Measurements from ENCODE around the gene OTOF.

OTOF gene
- 0.70 to 2.4 reads per million in 2 donors for total RNA-seq

DNA sequence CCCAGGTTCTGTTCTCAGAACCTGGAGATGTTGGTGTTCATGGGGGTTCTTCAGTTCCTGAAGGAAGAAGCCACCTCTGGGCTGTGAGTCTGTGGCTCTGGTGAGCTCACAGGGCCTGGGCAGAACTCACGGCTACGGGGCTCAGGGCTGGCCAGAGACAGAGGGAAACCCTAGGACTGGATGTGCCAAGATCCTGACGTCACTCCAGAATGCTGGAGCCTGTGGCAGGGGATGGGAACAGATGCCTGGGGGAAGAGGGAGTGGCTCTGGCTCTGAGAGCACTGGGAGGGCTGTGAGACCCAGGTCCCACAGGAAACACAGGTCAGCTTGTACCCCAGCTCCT lies at the start of gene OTOF:
OTOF (minus strand) TSS at position 214 of the 343 bp plus-strand sequence.
- DNase-seq = no peak

DNA sequence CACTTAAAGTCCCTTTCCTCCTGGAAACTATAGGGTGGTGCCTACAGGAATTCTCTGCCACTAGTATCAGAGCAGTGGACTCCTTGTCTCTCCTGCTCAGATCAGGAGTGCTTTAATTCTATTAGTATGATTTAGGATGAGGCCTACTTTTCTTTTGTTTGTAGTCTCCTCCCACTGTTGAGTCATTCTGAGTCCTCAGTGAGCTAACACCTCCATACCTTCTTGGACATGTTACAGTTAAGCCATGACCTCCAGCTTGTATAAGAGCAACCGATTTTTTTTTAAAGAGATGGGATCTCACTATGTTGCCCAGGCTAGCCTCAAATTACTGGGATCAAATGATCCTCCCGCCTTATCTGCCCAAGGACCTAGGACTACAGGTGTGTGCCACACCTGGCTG lies 48.7 kb upstream of the OTOF start:
- no peak for DNase-seq

DNA sequence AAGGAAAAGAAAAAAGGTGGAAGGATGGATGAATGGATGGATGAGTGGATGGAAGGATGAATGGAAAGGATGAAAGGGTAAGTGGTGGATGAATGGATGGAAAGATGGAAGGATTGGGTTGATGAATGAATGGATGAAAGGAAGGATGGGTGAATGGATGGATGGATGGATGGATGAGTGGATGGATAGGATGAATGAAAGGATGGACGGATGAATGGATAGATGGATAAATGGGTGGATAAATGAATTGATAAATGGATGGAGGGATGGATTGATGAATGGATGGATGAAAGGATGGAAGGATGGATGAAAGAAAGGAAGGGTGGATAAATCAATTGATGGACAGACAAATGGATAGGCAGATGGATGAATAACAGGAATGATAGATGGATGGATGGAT lies 48.2 kb upstream of the OTOF start:
- no peak for DNase-seq

- DNase-seq = no peak
These were observed 45.8 kb upstream of the OTOF start for GRCh38 chr2:26523750-26524149.

GRCh38 chr2:26522751-26523171 lies 44.8 kb upstream of the OTOF start:
- no peak for DNase-seq

- no peak for DNase-seq
These were observed 44.4 kb upstream of the OTOF start for GRCh38 chr2:26522325-26522724.

GRCh38 chr2:26521913-26522180 lies 43.9 kb upstream of the OTOF start:
- no peak for DNase-seq

DNA sequence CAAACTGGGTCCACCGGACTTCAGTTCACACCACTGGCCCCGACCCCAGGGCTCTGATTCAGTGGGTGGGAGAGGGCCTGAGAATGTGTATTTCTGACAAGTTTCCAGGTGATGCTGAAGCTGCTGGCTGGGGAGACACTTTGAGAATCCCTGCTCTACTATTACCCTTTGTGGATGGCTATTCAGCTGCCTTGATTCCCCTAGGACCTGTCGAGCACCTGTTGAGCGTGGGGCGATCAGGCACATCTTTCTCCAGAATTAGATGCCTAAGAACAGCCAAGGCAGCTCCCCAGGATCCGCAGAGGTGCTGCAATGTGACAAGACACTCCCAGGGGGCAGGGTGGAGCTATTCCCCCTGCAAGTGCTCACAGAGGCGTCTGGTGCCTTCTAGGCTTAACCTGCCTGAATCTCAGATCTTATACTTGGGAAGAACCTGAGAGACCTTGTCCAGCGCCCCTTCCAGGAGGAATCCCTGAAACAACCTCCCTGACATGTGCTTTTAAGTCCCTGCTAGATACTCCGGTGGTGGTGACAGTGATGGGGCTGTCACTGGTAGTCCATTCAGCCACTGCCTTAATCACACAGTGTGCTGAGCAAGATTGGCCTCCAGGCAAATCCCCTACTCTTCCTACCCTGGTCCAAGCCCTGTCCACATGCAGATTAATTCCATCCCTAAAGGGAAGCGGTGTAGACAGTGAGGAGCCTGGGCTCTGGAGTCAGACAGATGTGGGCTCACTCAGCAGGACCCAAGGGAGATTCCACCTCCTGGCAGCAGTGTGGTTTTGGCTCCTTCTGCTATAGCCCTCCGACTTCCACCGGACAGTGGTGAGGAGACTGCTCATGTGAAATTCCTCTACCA lies 43.4 kb upstream of the OTOF start:
- no peak for DNase-seq

GRCh38 chr2:26520148-26520449 lies 42.2 kb upstream of the OTOF start:
- DNase-seq = no peak

- no peak for DNase-seq
These were observed 41.6 kb upstream of the OTOF start for GRCh38 chr2:26519396-26520147.

DNA sequence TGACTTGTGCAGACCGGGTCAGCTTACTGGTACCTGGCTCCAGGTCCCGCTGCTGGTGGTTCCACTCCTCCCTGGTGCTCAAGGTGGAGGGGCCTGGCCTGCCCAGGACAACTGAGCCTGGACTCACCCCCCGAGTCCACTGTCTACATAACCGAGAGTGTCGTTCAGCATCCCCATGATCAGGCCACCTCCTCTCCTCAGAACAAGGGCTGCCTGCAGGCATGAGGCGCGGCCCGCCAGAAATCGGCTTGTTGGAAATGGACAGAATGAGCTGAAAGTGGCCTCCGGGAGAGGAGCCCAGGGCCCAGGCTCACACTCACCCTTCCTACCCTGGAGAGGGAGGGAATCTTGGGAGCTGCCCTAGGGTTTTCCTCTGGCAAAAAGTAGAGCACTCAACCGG lies 38.9 kb upstream of the OTOF start:
- DNase-seq = no peak

- DNase-seq = no peak
These were observed 38.3 kb upstream of the OTOF start for GRCh38 chr2:26516246-26516645.

DNA sequence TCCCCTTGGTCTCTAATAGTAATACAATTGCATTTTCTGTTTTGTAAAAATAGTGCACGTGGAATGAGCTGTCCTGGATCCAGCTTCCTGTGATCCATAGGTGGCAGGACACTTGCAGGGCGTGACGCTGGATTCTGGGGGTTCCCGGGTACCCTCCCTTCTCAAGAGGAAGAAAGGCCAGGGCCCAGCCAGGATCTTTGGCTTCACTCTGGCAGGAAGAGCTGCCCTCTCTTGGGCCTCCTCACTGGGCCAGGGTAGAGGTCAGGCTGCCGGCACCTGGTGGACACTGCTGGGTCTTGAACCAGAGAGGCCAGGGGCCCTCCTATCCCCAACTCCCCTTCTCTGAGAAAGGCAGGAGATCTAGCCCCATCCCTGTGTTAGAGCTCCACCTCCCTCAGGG lies 37.8 kb upstream of the OTOF start:
- no peak for DNase-seq

- DNase-seq = no peak
These were observed 36.1 kb upstream of the OTOF start for GRCh38 chr2:26514045-26514444.

GRCh38 chr2:26513261-26513660 lies 35.3 kb upstream of the OTOF start:
- DNase-seq = no peak

- no peak for DNase-seq
These were observed 33.5 kb upstream of the OTOF start for GRCh38 chr2:26511466-26511865.

DNA sequence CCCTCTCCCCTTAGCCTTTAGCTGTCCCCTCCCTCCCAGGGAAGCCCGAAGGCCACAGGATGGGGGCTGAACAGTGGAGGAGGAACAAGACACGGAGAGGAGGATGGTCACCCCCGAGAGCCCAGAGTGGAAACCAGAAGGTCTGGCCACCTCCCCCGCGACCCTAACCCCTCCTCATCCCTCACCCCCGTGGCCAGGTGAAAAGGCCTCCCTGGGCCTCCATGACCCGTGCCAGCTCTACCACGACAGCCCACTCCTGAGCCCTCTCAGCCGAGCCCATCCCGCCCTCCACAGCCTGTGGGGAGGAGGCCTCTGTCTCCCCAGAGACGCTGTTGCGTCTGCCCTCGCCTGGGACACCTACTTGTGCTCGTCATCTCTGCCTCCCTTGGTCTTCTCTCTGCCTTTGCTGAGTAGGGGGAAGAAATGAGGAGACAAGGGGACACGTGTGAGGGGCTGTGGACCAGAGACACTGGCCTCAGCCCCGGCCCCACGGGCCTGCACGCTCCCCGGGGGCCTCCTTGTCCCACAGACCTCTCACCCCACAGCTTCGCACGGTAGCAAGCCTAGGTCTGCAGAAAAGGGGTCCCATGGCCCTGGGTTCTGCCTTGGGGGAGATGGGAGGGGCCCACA lies 32.5 kb upstream of the OTOF start:
- DNase-seq = no peak

- no peak for DNase-seq
These were observed 31.2 kb upstream of the OTOF start for GRCh38 chr2:26509141-26509540.

DNA sequence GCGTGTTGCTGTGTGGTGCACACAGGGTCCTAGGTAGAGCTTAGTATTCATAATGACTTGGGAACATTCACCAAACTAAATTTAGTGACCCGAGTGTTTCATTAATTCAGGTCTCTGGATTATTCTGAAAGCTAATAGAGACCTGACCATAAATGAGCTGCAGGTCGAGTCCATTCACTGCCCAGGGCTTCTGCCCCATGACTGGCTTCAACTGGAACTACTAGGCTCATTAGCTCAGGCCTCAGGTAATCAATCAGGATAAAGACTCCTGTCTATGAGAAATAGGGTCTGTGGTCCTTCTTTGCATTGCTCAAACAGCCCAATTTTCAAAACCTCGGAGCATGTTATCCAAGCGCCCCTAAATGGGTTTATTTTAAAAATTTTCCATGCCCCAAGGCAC lies 30.0 kb upstream of the OTOF start:
- DNase-seq = no peak

- DNase-seq = no peak
These were observed 29.2 kb upstream of the OTOF start for GRCh38 chr2:26507088-26507487.

GRCh38 chr2:26506279-26506678 lies 28.4 kb upstream of the OTOF start:
- DNase-seq = no peak

DNA sequence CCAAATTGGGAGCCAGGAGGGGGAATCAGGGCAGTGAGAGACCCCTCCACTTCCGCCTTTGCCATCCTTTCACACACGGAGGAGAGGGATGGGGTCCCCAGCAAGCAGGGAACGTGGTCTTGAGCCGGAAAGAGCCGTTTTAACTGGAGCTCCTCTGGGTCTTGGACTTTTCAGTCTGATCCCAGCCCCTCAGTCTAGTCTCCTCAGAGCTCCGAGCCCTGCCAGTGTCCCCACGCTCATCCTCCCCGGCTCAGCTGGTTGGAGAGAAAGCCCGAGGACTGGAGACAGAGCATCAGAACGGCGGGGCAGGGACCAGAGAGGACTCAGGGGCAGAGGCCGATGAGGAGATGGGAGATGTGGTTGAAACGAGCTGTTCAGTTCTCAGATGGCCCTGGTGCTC lies 26.1 kb upstream of the OTOF start:
- DNase-seq = no peak

DNA sequence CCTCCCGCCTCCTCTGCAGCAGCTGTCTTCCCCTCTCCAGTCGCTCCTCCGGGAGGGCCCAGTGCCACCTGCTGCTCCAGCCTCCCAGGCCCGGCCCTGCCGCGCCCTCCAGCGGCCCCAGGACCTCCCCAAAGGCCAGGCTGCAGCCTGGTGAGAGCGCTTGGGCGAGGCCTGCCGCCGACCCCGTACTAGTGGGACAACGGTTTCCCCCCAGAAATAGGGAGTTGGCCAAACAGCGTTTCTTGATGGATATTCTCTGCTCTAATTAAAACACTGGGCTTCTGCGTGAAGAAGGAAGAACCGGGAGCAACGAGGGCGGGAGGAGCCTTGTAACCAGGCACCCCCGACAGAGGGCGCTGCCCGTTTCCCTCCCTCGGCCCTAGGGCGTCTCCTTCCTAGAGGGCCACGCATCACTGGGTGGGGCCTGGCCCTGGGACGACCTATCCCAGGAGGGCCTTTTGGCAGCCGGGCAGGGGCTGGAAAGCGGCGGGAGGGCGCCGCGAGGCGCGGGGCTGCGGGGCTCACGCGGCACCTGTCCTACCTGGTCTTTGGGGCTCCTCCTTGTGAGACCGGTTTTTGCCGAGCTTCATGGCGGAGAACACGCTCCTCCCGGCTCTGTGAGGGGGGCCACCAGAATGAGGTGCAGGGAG lies 25.4 kb upstream of the OTOF start:
- peak; percentile 71 for DNase-seq

DNA sequence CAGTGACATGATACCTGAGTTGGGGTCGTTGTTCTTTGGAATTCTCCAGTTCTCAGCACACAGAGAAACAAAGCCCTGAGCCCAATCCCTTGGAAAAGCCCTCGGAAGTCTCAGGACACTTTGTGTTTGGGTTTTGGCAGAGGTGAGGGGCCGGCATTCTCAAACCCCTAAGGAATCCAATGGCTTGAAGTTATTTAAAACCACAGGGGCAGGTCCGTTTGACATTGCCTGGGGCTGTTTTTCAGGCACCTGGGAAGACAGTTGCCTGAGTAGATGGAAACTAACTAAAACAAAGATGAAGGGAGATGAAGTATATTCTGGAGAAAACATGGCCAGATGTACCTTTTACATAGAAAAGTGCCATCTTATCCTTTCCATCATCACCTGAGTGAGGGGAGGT lies 22.5 kb upstream of the OTOF start:
- no peak for DNase-seq
